ENCODE data around the gene RTRAF. TPM values are rescaled to one million over a fixed set of nuclear protein-coding genes. Genes with fewer than 3 reads are reported as not detected.
A peak's percentile ranks its signal among the peaks of the same experiment; 100 is the strongest.

Gene RTRAF
- total RNA-seq, 6 donors from 2014 or later: 7.3 to 116 (median 62.0) TPM

DNA sequence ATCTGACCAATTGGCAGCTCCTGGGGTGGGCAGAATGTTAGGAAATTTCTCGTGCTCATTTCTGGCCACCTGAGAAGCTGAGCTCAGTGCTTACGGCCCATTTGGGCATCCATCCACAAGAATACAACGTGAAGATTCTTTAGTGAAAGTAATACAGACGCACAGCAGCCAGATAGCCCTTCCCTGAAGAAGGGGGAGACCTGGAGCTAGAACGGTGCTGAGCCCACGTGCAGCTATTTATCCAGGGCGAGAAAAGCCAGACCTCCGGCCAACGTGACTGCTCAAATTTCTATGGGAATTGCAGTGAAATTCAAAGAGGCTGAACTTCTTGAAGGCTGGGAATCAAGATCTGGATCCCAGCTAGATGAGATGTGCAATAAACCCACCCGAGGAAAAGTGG is 58.8 kb downstream of the RTRAF start:
- no peaks in the 10 kb centered on the region for H3K27me3 ChIP-seq
- H3K27ac ChIP-seq: no peak overlapping the region
- peaks cover 5 to 16% (median 6%) of the 10 kb centered on the region in 4 donors for H3K4me1 ChIP-seq
- no peaks in the 10 kb centered on the region for H3K9me3 ChIP-seq
- TF ChIP-seq, protein P1, sequence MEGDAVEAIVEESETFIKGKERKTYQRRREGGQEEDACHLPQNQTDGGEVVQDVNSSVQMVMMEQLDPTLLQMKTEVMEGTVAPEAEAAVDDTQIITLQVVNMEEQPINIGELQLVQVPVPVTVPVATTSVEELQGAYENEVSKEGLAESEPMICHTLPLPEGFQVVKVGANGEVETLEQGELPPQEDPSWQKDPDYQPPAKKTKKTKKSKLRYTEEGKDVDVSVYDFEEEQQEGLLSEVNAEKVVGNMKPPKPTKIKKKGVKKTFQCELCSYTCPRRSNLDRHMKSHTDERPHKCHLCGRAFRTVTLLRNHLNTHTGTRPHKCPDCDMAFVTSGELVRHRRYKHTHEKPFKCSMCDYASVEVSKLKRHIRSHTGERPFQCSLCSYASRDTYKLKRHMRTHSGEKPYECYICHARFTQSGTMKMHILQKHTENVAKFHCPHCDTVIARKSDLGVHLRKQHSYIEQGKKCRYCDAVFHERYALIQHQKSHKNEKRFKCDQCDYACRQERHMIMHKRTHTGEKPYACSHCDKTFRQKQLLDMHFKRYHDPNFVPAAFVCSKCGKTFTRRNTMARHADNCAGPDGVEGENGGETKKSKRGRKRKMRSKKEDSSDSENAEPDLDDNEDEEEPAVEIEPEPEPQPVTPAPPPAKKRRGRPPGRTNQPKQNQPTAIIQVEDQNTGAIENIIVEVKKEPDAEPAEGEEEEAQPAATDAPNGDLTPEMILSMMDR (IDR thresholded peaks at IDR 0.05): no peak
- TF ChIP-seq POLR2A (IDR thresholded peaks at IDR 0.05) (no peak), POLR2AphosphoS5 (IDR thresholded peaks at IDR 0.05) (no peak), EP300 (IDR thresholded peaks at IDR 0.05) (no peak)
- DNase-seq (no peak), ATAC-seq (ENCODE audit: low FRiP score in 2 of 2) (no peak)
- no peaks in the 10 kb centered on the region for H3K36me3 ChIP-seq
- 85 to 89% methylated on average over 10 of the region's 10 CpGs for WGBS, 2 donors
- H3K4me3 ChIP-seq: no peak overlapping the region

DNA sequence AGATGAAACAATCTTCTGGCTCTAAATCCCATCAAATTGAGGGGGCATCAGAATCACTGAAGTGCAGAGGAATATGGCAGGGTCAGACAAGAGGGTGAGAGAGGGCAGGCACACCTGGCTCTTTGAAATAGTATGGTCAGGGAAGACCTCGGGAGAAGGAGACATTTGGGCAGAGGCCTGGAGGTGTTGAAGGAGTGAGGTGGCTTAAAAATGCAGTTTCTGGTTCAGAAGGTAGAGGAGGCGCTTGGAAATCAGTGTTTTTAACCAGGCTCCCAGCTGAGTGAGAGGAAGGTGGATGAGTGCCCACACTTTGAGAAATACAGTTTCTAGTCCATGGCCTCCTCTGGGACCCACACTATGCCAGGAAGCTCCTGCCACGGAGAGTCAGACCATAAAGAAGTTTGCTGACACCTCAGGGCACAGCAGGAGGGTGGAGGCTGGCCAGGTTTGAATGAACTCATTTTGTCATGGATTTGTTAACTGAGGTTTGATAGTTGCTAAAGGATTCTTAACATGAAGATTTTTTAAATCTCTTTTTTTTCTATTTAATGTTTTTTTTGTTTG is 59.4 kb downstream of the RTRAF start:
- Histone ChIP-seq H3K27me3 (no peaks in the 10 kb centered on the region), H3K27ac (no peak overlapping the region), H3K4me1 (peaks cover 1 to 18% (median 6%) of the 10 kb centered on the region in 4 donors), H3K9me3 (no peaks in the 10 kb centered on the region), H3K4me3 (no peak overlapping the region), H3K36me3 (no peaks in the 10 kb centered on the region)
- WGBS, 2 donors: 51 to 58% methylated on average over 3 of the region's 3 CpGs
- TF ChIP-seq EP300 (IDR thresholded peaks at IDR 0.05) (no peak), POLR2A (IDR thresholded peaks at IDR 0.05) (no peak), POLR2AphosphoS5 (IDR thresholded peaks at IDR 0.05) (no peak)
- TF ChIP-seq, protein P1 (IDR thresholded peaks at IDR 0.05): no peak
- DNase-seq (no peak), ATAC-seq (ENCODE audit: low FRiP score in 2 of 2) (no peak)

DNA sequence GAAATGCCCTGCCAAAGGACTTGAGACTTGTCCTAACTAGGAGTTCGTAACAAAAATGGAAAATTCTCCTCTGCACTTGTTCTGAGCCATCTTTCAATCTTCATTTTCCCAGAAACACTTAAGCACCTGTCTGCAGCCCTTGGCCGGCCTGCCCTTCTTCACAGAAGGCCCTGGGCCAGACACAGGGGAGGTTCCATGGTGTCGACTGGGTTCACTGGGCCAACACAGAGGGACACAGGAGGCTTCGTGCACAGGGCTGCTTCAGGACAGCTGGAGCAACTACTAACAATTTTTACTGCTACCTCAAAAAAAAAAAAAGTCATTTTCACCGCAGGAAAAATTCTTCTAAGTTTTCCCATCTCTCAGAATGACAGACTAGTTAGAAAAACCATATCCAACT is 59.9 kb downstream of the RTRAF start:
- no peak overlapping the region for H3K27ac ChIP-seq
- WGBS, 2 donors: 75 to 85% methylated on average over 5 of the region's 5 CpGs
- DNase-seq (no peak), ATAC-seq (ENCODE audit: low FRiP score in 2 of 2) (no peak)
- no peaks in the 10 kb centered on the region for H3K9me3 ChIP-seq
- no peaks in the 10 kb centered on the region for H3K27me3 ChIP-seq
- peaks cover 0 to 18% (median 4%) of the 10 kb centered on the region in 4 donors for H3K4me1 ChIP-seq
- TF ChIP-seq POLR2AphosphoS5 (IDR thresholded peaks at IDR 0.05) (no peak), EP300 (IDR thresholded peaks at IDR 0.05) (no peak), POLR2A (IDR thresholded peaks at IDR 0.05) (no peak)
- TF ChIP-seq, protein P1 (IDR thresholded peaks at IDR 0.05): no peak
- no peak overlapping the region for H3K4me3 ChIP-seq
- no peaks in the 10 kb centered on the region for H3K36me3 ChIP-seq

DNA sequence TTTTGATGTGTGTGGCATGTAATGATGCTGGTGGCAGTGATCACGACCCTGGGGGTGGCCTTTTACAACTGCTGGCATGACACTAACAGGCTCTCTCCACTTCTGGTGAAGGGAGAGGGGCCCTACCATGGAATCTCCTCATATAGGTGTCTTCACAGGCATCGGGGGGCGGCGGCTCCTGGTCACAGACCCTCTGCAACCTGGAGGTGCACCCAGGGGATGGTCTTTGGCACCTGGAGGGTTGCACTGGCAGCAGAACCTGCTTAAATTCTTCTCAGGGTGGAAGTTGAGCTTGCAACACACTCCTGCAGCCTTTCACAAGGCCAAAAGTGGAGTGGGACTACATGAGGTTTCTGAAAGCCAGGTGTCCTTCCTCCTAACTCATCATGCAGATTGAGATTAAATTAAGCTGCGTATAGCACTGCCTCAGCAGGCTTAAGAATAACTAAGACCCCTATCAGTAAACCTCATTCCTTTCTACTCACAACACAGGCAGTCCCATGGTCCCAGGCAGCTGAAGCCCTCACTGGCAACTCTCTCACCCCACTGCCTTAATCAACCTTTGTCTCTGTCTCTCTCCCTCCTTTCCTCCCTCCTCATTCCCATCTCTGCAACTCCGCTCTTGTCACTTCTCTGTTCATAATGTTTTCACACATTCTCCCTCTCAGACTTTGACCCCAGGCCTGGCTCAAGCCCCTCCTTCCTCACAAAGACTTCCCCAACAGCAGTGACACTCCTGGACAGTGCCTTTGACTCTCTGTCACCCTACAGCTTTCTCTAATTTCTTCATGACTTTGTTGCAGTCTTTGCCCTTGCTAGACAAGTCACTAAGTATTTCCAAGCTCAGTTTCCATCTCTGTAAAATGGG is 60.6 kb downstream of the RTRAF start:
- ATAC-seq (ENCODE audit: low FRiP score in 2 of 2) (no peak), DNase-seq (peak in 1 of 2 donors; percentile 31)
- no peak overlapping the region for H3K4me3 ChIP-seq
- H3K4me1 ChIP-seq: peaks cover 0 to 12% (median 2%) of the 10 kb centered on the region in 4 donors
- H3K27me3 ChIP-seq: no peaks in the 10 kb centered on the region
- H3K9me3 ChIP-seq: no peaks in the 10 kb centered on the region
- no peak overlapping the region for H3K27ac ChIP-seq
- no peaks in the 10 kb centered on the region for H3K36me3 ChIP-seq
- no peak for TF ChIP-seq POLR2A (IDR thresholded peaks at IDR 0.05)
- no peak for TF ChIP-seq POLR2AphosphoS5 (IDR thresholded peaks at IDR 0.05)
- TF ChIP-seq EP300 (IDR thresholded peaks at IDR 0.05): no peak
- TF ChIP-seq, protein P1 (IDR thresholded peaks at IDR 0.05): no peak
- 74 to 75% methylated on average over 3 to 6 of the region's 6 CpGs for WGBS, 2 donors

All from upper lobe of left lung (tissue), 6 donors.